ENCODE results near the gene SLC35B2.
A peak's percentile ranks its signal among the peaks of the same experiment; 100 is the strongest.

SLC35B2 gene

DNA sequence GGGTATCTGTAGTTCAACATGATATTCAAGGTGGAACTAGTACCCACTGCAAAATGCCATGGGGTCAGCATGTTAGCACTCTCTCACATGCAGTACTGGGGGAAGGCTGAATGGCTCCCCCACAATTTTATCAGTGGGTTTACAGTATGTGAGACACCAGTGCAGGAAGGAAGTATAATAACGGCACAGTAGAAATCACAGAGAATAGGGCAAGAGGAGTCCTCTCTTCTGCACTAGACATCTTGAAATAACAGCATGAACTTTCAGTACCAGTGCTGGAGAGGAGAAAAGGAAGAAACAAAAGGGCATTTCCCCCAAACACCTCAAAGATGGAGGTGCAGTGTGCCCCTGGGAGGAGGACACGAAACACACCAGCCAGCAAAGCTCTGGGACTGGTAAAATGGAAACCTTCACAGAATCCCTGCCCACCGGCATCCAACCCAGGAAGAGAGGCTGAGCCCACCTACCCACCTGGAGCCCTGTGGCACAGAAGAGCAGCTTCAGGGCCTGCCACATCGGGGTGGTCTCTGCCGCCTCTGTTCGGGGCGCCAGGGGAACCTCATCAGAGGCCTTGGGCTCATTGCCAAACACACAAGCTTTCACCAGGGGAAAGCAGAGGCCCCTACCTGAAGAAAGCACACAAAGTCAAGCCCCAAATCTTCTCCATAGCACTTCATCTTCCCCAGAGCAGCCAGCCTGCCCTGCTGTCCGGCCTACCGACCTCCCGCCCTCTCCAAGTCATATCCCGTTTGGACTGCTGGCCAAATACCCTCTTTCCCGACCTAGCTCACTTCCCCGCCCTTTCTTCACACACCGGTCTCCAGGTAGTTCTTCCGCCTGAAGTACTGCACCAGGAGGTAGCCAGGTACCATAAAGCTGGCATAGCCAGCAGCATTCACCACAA is 1.2 kb downstream of the SLC35B2 start:
- peaks cover 7% of the 10 kb centered on the region for H3K4me1 ChIP-seq (ENCODE audit: control insufficient read depth, low read depth, low read length)
- H3K9ac ChIP-seq (ENCODE audit: low read length): peak overlapping the region; percentile 89
- H3K9me3 ChIP-seq (ENCODE audit: control insufficient read depth, low read depth, low read length): no peaks in the 10 kb centered on the region
- H3K27ac ChIP-seq (ENCODE audit: low read length): peak overlapping the region; percentile 61
- peaks cover 70% of the 10 kb centered on the region for H3K36me3 ChIP-seq (ENCODE audit: control insufficient read depth, low read depth, low read length)
- peak overlapping the region; percentile 93 for H3K4me3 ChIP-seq (ENCODE audit: low read length)
- no peaks in the 10 kb centered on the region for H3K27me3 ChIP-seq (ENCODE audit: control insufficient read depth, insufficient read depth, low read length)

DNA sequence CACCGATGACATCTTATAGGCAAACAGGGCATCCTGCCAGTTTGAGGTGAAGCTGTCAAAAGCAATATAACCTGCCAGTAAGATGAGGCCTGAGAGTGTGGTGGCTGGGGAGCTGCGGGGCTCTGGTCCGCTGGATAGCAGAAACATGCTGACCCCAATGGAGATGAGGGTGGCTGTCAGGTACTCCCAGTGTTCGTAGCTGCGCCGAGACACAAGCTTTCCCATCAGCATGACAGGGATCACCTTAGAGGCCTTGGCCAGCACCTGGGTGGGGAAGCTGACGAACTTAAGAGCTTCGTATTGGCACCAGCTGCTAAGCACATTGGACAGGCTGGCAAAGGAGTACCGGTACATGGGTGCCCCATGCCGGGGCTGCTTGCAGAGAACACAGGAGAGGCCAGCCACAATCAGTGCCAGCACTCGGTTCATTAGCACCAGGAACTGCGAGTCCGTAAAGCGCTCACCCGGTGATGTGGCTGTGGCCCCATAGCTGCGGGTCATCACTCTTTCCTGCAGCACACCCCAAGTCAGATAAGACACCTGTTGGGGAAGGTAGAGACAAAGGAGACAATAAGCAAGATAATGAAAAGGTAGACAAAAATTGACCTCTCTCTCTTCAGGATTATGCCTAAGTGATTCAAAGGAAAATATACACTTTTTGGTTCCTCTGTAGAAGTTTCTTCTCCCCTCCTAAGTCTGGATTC is 2.1 kb downstream of the SLC35B2 start:
- no peaks in the 10 kb centered on the region for H3K27me3 ChIP-seq (ENCODE audit: control insufficient read depth, insufficient read depth, low read length)
- no peaks in the 10 kb centered on the region for H3K9me3 ChIP-seq (ENCODE audit: control insufficient read depth, low read depth, low read length)
- H3K4me3 ChIP-seq (ENCODE audit: low read length): peak overlapping the region; percentile 93
- H3K9ac ChIP-seq (ENCODE audit: low read length): peak overlapping the region; percentile 89
- H3K27ac ChIP-seq (ENCODE audit: low read length): no peak overlapping the region
- peaks cover 75% of the 10 kb centered on the region for H3K36me3 ChIP-seq (ENCODE audit: control insufficient read depth, low read depth, low read length)
- H3K4me1 ChIP-seq (ENCODE audit: control insufficient read depth, low read depth, low read length): peaks cover 7% of the 10 kb centered on the region

DNA sequence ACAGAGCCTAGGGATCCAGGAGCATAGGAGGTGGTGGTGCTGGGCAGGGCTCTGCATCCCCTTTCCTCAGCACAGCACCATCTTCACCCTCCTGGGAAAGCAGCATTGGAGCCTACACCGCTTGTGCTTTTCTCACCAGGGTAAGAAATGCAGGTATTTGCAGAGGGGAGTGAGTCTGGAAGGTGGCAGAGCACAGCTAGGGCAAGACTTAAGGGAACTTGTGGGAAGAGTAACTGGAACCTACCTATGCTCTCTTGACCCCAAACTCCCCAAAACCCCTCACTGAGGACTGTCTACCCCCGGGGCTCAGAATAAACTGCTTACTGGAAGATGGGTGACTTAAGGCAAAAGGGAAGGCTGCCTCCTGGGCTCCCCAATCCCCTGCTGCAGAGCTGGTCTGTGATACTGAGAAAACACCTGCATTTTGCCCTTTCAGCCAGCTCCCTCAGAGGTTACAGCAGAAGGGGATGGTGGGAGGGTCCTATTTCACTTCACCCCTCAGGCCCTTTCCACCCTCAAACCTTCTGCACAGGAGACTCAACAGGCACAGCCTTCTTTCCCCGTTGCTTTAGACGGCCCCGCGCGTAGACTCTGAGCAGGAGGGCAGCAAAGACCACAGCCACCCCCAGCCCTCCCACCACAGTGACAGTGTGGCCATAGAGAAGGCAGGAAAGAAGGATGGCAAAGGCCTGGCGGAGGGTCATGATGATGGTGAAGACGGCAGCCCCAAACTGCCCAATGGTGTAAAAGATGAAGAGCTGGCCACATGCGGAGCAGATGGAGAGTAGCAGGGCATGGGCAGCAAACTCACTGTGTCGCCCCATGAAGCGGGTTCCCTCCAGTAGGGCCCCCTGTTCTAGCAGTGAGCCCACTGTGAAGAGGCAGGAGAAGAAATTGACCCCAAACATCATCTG is 2.9 kb downstream of the SLC35B2 start:
- Histone ChIP-seq H3K4me1 (ENCODE audit: control insufficient read depth, low read depth, low read length) (peaks cover 7% of the 10 kb centered on the region), H3K4me3 (ENCODE audit: low read length) (no peak overlapping the region), H3K9ac (ENCODE audit: low read length) (no peak overlapping the region), H3K36me3 (ENCODE audit: control insufficient read depth, low read depth, low read length) (peaks cover 75% of the 10 kb centered on the region), H3K27me3 (ENCODE audit: control insufficient read depth, insufficient read depth, low read length) (no peaks in the 10 kb centered on the region), H3K9me3 (ENCODE audit: control insufficient read depth, low read depth, low read length) (no peaks in the 10 kb centered on the region), H3K27ac (ENCODE audit: low read length) (no peak overlapping the region)

DNA sequence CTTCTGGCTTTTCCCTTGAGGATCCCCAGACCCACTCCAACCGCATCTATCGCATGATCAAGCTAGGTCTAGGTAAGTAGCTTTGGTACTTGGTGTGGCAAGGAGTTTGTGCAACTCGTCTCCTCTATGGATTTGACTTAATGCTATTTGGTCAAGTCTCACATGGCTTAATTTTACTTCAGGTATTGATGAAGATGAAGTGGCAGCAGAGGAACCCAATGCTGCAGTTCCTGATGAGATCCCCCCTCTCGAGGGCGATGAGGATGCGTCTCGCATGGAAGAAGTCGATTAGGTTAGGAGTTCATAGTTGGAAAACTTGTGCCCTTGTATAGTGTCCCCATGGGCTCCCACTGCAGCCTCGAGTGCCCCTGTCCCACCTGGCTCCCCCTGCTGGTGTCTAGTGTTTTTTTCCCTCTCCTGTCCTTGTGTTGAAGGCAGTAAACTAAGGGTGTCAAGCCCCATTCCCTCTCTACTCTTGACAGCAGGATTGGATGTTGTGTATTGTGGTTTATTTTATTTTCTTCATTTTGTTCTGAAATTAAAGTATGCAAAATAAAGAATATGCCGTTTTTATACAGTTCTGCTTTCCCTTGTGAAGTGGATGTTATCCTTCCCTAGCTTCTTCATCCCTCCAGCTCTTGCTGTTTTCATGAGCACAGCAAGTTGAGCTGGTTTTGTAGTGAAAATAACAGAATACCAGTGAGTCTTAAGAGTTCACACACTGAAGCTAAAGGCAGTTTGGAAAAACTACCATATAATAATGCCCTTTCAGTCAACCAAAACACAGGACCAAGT is 3.8 kb downstream of the SLC35B2 start:
- no peaks in the 10 kb centered on the region for H3K27me3 ChIP-seq (ENCODE audit: control insufficient read depth, insufficient read depth, low read length)
- H3K27ac ChIP-seq (ENCODE audit: low read length): no peak overlapping the region
- H3K9ac ChIP-seq (ENCODE audit: low read length): no peak overlapping the region
- H3K36me3 ChIP-seq (ENCODE audit: control insufficient read depth, low read depth, low read length): peaks cover 77% of the 10 kb centered on the region
- no peak overlapping the region for H3K4me3 ChIP-seq (ENCODE audit: low read length)
- H3K4me1 ChIP-seq (ENCODE audit: control insufficient read depth, low read depth, low read length): peaks cover 16% of the 10 kb centered on the region
- no peaks in the 10 kb centered on the region for H3K9me3 ChIP-seq (ENCODE audit: control insufficient read depth, low read depth, low read length)

DNA sequence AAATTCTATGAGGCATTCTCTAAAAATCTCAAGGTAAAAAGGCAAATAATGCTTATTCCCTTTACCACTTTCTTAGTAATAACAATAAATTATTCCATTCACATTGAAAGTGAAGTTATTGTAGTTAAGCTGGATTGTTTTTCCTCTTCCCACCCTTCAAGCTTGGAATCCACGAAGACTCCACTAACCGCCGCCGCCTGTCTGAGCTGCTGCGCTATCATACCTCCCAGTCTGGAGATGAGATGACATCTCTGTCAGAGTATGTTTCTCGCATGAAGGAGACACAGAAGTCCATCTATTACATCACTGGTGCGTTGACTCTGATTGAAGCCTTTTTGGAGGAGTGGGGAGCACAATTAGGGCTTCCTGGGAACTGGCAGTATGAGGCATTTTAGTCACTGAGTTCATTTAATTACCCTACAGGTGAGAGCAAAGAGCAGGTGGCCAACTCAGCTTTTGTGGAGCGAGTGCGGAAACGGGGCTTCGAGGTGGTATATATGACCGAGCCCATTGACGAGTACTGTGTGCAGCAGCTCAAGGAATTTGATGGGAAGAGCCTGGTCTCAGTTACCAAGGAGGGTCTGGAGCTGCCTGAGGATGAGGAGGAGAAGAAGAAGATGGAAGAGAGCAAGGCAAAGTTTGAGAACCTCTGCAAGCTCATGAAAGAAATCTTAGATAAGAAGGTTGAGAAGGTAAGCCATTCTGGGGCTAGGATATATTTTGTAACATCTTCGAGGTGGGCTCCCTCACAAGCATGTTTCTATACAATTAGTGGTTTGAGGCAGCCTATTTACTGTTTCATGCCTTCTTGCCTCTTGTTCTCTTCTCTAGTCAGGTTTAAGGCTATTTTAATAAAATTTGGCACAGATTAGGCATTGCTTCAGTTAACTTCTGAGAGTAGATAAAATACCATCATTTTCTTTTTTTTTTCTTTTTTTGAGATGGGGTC is 5.5 kb downstream of the SLC35B2 start:
- no peak overlapping the region for H3K4me3 ChIP-seq (ENCODE audit: low read length)
- peaks cover 79% of the 10 kb centered on the region for H3K36me3 ChIP-seq (ENCODE audit: control insufficient read depth, low read depth, low read length)
- H3K27me3 ChIP-seq (ENCODE audit: control insufficient read depth, insufficient read depth, low read length): no peaks in the 10 kb centered on the region
- peaks cover 17% of the 10 kb centered on the region for H3K4me1 ChIP-seq (ENCODE audit: control insufficient read depth, low read depth, low read length)
- H3K27ac ChIP-seq (ENCODE audit: low read length): no peak overlapping the region
- H3K9me3 ChIP-seq (ENCODE audit: control insufficient read depth, low read depth, low read length): no peaks in the 10 kb centered on the region
- H3K9ac ChIP-seq (ENCODE audit: low read length): no peak overlapping the region

DNA sequence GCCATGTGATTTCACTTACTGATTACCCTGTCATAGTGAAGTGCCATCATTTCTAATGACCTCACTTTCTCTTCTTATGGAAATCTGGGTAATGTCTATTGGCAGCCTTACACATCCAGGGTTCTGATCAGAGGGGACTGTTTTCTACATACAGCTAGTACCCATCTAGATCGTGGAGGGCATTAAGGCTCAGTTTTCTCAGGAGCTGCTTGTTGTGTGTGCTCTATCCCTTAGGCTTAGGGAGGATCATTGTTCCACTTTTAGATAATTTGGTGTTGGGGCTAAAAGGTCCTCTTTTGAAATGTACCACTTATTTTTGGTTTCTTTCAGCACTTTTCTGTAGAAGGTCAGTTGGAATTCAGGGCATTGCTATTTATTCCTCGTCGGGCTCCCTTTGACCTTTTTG is 6.6 kb downstream of the SLC35B2 start:
- Histone ChIP-seq H3K4me1 (ENCODE audit: control insufficient read depth, low read depth, low read length) (peaks cover 13% of the 10 kb centered on the region), H3K9me3 (ENCODE audit: control insufficient read depth, low read depth, low read length) (no peaks in the 10 kb centered on the region), H3K27me3 (ENCODE audit: control insufficient read depth, insufficient read depth, low read length) (no peaks in the 10 kb centered on the region), H3K4me3 (ENCODE audit: low read length) (no peak overlapping the region), H3K9ac (ENCODE audit: low read length) (no peak overlapping the region), H3K36me3 (ENCODE audit: control insufficient read depth, low read depth, low read length) (peaks cover 78% of the 10 kb centered on the region), H3K27ac (ENCODE audit: low read length) (no peak overlapping the region)

DNA sequence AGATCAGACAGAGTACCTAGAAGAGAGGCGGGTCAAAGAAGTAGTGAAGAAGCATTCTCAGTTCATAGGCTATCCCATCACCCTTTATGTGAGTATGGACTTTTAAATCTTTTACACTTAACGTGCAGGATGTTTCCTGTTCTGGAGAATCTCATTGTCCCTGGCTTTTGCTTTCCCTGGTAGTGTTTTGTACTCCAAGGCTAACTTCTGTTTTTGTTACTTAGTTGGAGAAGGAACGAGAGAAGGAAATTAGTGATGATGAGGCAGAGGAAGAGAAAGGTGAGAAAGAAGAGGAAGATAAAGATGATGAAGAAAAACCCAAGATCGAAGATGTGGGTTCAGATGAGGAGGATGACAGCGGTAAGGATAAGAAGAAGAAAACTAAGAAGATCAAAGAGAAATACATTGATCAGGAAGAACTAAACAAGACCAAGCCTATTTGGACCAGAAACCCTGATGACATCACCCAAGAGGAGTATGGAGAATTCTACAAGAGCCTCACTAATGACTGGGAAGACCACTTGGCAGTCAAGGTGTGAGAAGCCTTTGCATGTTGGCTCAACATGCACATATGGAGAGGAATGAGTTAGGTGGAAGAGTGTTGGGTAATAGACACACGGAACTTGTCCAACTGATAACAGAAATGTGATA is 7.1 kb downstream of the SLC35B2 start:
- Histone ChIP-seq H3K9ac (ENCODE audit: low read length) (no peak overlapping the region), H3K4me3 (ENCODE audit: low read length) (no peak overlapping the region), H3K27me3 (ENCODE audit: control insufficient read depth, insufficient read depth, low read length) (peaks cover 3% of the 10 kb centered on the region), H3K9me3 (ENCODE audit: control insufficient read depth, low read depth, low read length) (no peaks in the 10 kb centered on the region), H3K36me3 (ENCODE audit: control insufficient read depth, low read depth, low read length) (peaks cover 73% of the 10 kb centered on the region), H3K4me1 (ENCODE audit: control insufficient read depth, low read depth, low read length) (peaks cover 15% of the 10 kb centered on the region), H3K27ac (ENCODE audit: low read length) (no peak overlapping the region)

DNA sequence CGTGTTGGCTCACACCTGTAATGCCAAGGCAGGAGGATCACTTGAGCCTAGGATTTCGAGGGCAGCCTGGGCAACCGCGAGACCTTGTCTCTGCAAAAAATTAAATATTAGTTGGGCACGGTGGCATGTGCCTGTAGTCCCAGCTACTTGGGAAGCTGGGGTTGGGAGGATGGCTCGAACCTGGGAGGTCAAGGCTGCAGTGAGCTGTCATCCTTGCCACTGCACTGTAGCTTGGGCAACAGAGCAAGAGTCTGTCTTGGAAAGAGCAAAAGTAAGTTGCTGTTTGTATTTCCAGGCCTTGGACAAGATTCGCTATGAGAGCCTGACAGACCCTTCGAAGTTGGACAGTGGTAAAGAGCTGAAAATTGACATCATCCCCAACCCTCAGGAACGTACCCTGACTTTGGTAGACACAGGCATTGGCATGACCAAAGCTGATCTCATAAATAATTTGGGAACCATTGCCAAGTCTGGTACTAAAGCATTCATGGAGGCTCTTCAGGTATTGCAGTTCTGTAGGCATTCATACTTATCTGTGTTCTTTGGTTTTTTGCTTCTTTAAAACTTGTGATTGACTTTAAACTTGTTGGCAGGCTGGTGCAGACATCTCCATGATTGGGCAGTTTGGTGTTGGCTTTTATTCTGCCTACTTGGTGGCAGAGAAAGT is 8.1 kb downstream of the SLC35B2 start:
- Histone ChIP-seq H3K36me3 (ENCODE audit: control insufficient read depth, low read depth, low read length) (peaks cover 63% of the 10 kb centered on the region), H3K27me3 (ENCODE audit: control insufficient read depth, insufficient read depth, low read length) (peaks cover 4% of the 10 kb centered on the region), H3K4me1 (ENCODE audit: control insufficient read depth, low read depth, low read length) (peaks cover 17% of the 10 kb centered on the region), H3K9ac (ENCODE audit: low read length) (peak overlapping the region; percentile 92), H3K9me3 (ENCODE audit: control insufficient read depth, low read depth, low read length) (no peaks in the 10 kb centered on the region), H3K4me3 (ENCODE audit: low read length) (peak overlapping the region; percentile 84), H3K27ac (ENCODE audit: low read length) (no peak overlapping the region)

DNA sequence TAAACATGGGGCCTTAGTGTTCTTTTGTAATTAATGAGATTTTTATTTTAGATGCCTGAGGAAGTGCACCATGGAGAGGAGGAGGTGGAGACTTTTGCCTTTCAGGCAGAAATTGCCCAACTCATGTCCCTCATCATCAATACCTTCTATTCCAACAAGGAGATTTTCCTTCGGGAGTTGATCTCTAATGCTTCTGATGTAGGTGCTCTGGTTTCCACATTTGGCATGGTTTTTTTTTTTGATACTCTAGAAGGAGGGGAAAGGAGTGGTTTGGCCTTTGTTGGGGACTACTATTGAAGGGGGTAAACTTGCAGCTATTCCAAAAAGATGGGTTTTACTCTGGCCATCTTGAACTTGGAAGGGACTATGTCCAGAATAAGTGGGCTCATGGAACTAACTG is 8.7 kb downstream of the SLC35B2 start:
- Histone ChIP-seq H3K4me3 (ENCODE audit: low read length) (peak overlapping the region; percentile 84), H3K36me3 (ENCODE audit: control insufficient read depth, low read depth, low read length) (peaks cover 57% of the 10 kb centered on the region), H3K4me1 (ENCODE audit: control insufficient read depth, low read depth, low read length) (peaks cover 17% of the 10 kb centered on the region), H3K9me3 (ENCODE audit: control insufficient read depth, low read depth, low read length) (no peaks in the 10 kb centered on the region), H3K9ac (ENCODE audit: low read length) (peak overlapping the region; percentile 92), H3K27ac (ENCODE audit: low read length) (no peak overlapping the region), H3K27me3 (ENCODE audit: control insufficient read depth, insufficient read depth, low read length) (peaks cover 4% of the 10 kb centered on the region)

Measured in iPS-18a (cell line).